Measurements from ENCODE around the gene GFOD2. TPM values are rescaled to one million over a fixed set of nuclear protein-coding genes. Genes with fewer than 3 reads are reported as not detected.

The GFOD2 gene
- total and polyA plus RNA-seq, 2 of the 13 experiments (the other 11 are each of a cell fraction or from before 2014, with no cell fraction given): 11.1 to 17.2 TPM

DNA sequence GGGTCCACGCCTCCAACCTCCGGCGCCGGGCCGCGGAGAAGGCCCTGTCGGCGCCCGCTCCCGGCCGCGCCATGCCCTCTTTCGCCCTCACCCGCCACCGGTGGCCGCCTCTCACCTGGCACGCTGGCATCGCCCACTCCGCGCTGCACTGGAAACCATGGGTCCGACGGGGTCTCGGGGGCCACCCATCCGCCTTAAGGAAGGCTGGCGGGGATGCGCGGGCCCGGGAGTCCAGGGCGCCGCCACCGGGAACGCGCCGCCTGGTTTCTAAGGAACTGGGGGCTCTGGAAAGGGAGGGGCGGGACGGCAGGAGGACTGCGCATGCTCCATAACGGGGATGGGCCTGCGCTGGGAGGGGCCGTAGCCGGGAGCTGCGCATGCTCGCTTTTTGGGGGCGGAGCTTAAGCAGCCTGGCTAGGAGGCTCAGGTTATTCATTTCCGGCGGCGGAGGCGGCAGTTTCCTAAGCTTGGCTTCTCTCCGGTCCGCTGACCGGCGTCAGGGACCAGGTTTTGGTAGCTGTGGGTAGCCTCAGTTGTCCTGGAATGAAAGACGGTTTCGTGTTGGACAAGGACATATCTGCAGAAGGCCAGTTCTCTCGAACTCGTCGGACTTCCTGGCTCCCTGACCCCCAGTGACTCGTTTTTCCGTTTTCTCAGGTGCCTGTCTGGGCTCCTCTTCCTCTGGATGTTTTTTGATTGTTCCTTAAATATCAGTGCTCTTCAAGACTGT lies at the start of gene GFOD2 (continued):
- TF ChIP-seq JUNB (CRISPR knock-in tag; IDR thresholded peaks at IDR 0.05; ENCODE audit: borderline replicate concordance): no peak
- no peak for TF ChIP-seq PAWR (CRISPR knock-in tag; IDR thresholded peaks at IDR 0.05; ENCODE audit: borderline replicate concordance)
- 0 out of 2 replicates have a peak, but pooled peaks have one; percentile 25 for TF ChIP-seq ETV6 (CRISPR knock-in tag; conservative IDR thresholded peaks at IDR 0.05)
- TF ChIP-seq ZNF660 (CRISPR knock-in tag; IDR thresholded peaks at IDR 0.05; ENCODE audit: borderline replicate concordance, low read depth): no peak
- TF ChIP-seq ZNF773 (CRISPR knock-in tag; IDR thresholded peaks at IDR 0.05; ENCODE audit: borderline replicate concordance): 0 out of 2 replicates have a peak, but pooled peaks have one; percentile 77
- TF ChIP-seq RNF2 (conservative IDR thresholded peaks at IDR 0.05; ENCODE audit: low read depth): 0 out of 2 replicates have a peak, but pooled peaks have one; percentile 38
- TF ChIP-seq ZNF225 (CRISPR knock-in tag; IDR thresholded peaks at IDR 0.05): peak; percentile 66; the same call in 1 of the 2 replicates
- no peak; the same call in 1 of the 2 replicates for TF ChIP-seq ZNF33A (CRISPR knock-in tag; IDR thresholded peaks at IDR 0.05; ENCODE audit: borderline replicate concordance)
- no peak for TF ChIP-seq SMARCC2 (IDR thresholded peaks at IDR 0.05)
- no peak; the same call in 1 of the 2 replicates for TF ChIP-seq MAF1 (CRISPR knock-in tag; IDR thresholded peaks at IDR 0.05; ENCODE audit: borderline replicate concordance)
- TF ChIP-seq ZNF670 (CRISPR knock-in tag; IDR thresholded peaks at IDR 0.05; ENCODE audit: borderline replicate concordance): peak; percentile 92; the same call in 1 of the 2 replicates
- TF ChIP-seq POLR2AphosphoS2 (IDR thresholded peaks at IDR 0.05; ENCODE audit: low read depth, low read length): 0 out of 2 replicates have a peak, but pooled peaks have one; percentile 38
- TF ChIP-seq, protein P1, sequence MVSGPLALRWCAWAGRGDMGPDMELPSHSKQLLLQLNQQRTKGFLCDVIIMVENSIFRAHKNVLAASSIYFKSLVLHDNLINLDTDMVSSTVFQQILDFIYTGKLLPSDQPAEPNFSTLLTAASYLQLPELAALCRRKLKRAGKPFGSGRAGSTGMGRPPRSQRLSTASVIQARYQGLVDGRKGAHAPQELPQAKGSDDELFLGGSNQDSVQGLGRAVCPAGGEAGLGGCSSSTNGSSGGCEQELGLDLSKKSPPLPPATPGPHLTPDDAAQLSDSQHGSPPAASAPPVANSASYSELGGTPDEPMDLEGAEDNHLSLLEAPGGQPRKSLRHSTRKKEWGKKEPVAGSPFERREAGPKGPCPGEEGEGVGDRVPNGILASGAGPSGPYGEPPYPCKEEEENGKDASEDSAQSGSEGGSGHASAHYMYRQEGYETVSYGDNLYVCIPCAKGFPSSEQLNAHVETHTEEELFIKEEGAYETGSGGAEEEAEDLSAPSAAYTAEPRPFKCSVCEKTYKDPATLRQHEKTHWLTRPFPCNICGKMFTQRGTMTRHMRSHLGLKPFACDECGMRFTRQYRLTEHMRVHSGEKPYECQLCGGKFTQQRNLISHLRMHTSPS (CRISPR knock-in tag; IDR thresholded peaks at IDR 0.05; ENCODE audit: low read depth): peak; percentile 91
- TF ChIP-seq ZNF775 (CRISPR knock-in tag; IDR thresholded peaks at IDR 0.05; ENCODE audit: borderline replicate concordance): no peak
- no peak for TF ChIP-seq ZNF362 (CRISPR knock-in tag; IDR thresholded peaks at IDR 0.05; ENCODE audit: borderline replicate concordance)
- TF ChIP-seq XRCC5 (optimal IDR thresholded peaks at IDR 0.05; ENCODE audit: low read length): no peak
- TF ChIP-seq TAF1 (CRISPR knock-in tag; IDR thresholded peaks at IDR 0.05): peak; percentile 90
- 0 out of 2 replicates have a peak, but pooled peaks have one; percentile 62 for TF ChIP-seq KLF15 (CRISPR knock-in tag; IDR thresholded peaks at IDR 0.05; ENCODE audit: borderline replicate concordance)
- peak; percentile 94 for TF ChIP-seq KLF13 (CRISPR knock-in tag; IDR thresholded peaks at IDR 0.05)
- TF ChIP-seq, protein P2, sequence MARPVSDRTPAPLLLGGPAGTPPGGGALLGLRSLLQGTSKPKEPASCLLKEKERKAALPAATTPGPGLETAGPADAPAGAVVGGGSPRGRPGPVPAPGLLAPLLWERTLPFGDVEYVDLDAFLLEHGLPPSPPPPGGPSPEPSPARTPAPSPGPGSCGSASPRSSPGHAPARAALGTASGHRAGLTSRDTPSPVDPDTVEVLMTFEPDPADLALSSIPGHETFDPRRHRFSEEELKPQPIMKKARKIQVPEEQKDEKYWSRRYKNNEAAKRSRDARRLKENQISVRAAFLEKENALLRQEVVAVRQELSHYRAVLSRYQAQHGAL (CRISPR knock-in tag; IDR thresholded peaks at IDR 0.05; ENCODE audit: not compliant biosample characterization): no peak
- TF ChIP-seq MIER2 (CRISPR knock-in tag; IDR thresholded peaks at IDR 0.05): 0 out of 2 replicates have a peak, but pooled peaks have one; percentile 19
- no peak for TF ChIP-seq ZNF180 (CRISPR knock-in tag; IDR thresholded peaks at IDR 0.05; ENCODE audit: borderline replicate concordance, low read depth)
- TF ChIP-seq FOXJ3 (CRISPR knock-in tag; IDR thresholded peaks at IDR 0.05; ENCODE audit: borderline replicate concordance): no peak
- TF ChIP-seq ZNF317 (CRISPR knock-in tag; IDR thresholded peaks at IDR 0.05): peak; percentile 82
- no peak; the same call in 1 of the 2 replicates for TF ChIP-seq CREM (IDR thresholded peaks at IDR 0.05)
- no peak for TF ChIP-seq CREM (CRISPR knock-in tag; IDR thresholded peaks at IDR 0.05)
- TF ChIP-seq, protein P3, sequence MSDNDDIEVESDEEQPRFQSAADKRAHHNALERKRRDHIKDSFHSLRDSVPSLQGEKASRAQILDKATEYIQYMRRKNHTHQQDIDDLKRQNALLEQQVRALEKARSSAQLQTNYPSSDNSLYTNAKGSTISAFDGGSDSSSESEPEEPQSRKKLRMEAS (IDR thresholded peaks at IDR 0.05): peak; percentile 71
